Putamen (tissue), 1 donor: ENCODE data around the gene VPREB1.
"Not testable (repeated sequence)": the region's sequence is repeated elsewhere in the genome, so short reads cannot be mapped to it uniquely, and the experiment has no call there.

Experiments
- DNase-seq: peaks from one replicate; pipeline ENCODE4 v3.0.0-alpha.2; 2016; ENCODE audit warnings: low spot score

VPREB1 gene

GRCh38 chr22:22214819-22215329 lies 29.7 kb upstream of the VPREB1 start:
- DNase-seq, result no peak

GRCh38 chr22:22215659-22216449 lies 28.7 kb upstream of the VPREB1 start:
- DNase-seq, result no peak

- no peak for DNase-seq
Observed at GRCh38 chr22:22216450-22216959, 28.1 kb upstream of the VPREB1 start.

GRCh38 chr22:22218302-22218701 lies 26.3 kb upstream of the VPREB1 start:
- no peak for DNase-seq

- no peak for DNase-seq
Observed at GRCh38 chr22:22219140-22219996, 25.2 kb upstream of the VPREB1 start.

- DNase-seq, result not testable (repeated sequence)
Observed at GRCh38 chr22:22221043-22221442, 23.5 kb upstream of the VPREB1 start.

- DNase-seq, result no peak
Observed at GRCh38 chr22:22226448-22227187, 18.0 kb upstream of the VPREB1 start.

- DNase-seq, result no peak
Observed at GRCh38 chr22:22228421-22228820, 16.2 kb upstream of the VPREB1 start.

- no peak for DNase-seq
Observed at GRCh38 chr22:22228921-22229320, 15.7 kb upstream of the VPREB1 start.

- no peak for DNase-seq
Observed at GRCh38 chr22:22229683-22230420, 14.7 kb upstream of the VPREB1 start.

GRCh38 chr22:22230438-22230837 lies 14.1 kb upstream of the VPREB1 start:
- DNase-seq, result no peak

- DNase-seq, result no peak
Observed at GRCh38 chr22:22233081-22233480, 11.5 kb upstream of the VPREB1 start.

- DNase-seq, result no peak
Observed at GRCh38 chr22:22235558-22235957, 9.0 kb upstream of the VPREB1 start.

GRCh38 chr22:22237521-22237920 lies 7.1 kb upstream of the VPREB1 start:
- DNase-seq, result no peak

- DNase-seq, result no peak
Observed at GRCh38 chr22:22239311-22239939, 5.2 kb upstream of the VPREB1 start.

GRCh38 chr22:22241554-22241898 lies 3.1 kb upstream of the VPREB1 start:
- no peak for DNase-seq

- no peak for DNase-seq
Observed at GRCh38 chr22:22242488-22242887, 2.1 kb upstream of the VPREB1 start.

GRCh38 chr22:22243033-22243680 lies 1.4 kb upstream of the VPREB1 start:
- no peak for DNase-seq

- DNase-seq, result no peak
Observed at GRCh38 chr22:22245256-22245909, 797 bp downstream of the VPREB1 start.
